ENCODE data around the gene PRKN. TPM values are rescaled to one million over a fixed set of nuclear protein-coding genes. Genes with fewer than 3 reads are reported as not detected.

PRKN gene
- total RNA-seq, 1 experiment from 2014 or later, result 0.46 TPM

GRCh38 chr6:162441991-162442390 lies 285.6 kb downstream of the PRKN start:
- Histone ChIP-seq H3K4me1 (ENCODE audit: control insufficient read depth, insufficient read depth, low read length) (no peaks in the 10 kb centered on the region), H3K27me3 (ENCODE audit: control insufficient read depth, insufficient read depth, low read length) (no peaks in the 10 kb centered on the region), H3K36me3 (ENCODE audit: control insufficient read depth, insufficient read depth, low read length) (no peaks in the 10 kb centered on the region), H3K27ac (ENCODE audit: low read length) (no peak overlapping the region), H3K4me3 (ENCODE audit: low read depth in 2 of 2, low read length in 2 of 2) (no peak overlapping the region), H3K9me3 (ENCODE audit: control insufficient read depth, insufficient read depth, low read depth, low read length) (no peaks in the 10 kb centered on the region)
- intact Hi-C loops (cut with micrococcal nuclease; ENCODE audit: unreplicated experiment) (no loop called here), in situ Hi-C loops (cut with HindIII; ENCODE audit: low pct_unique_long_range_greater_than_20kb, low sequenced_read_pairs) (no loop called here)
- BruUV-seq (replicated peaks), result no TSS peak
- ATAC-seq (no peak), DNase-seq (ENCODE audit: low read depth, low spot score) (no peak)
- TF ChIP-seq SIN3A (IDR thresholded peaks at IDR 0.05; ENCODE audit: borderline replicate concordance, insufficient read depth, low read depth, low read length), result no peak
- no peak for TF ChIP-seq TCF7L2 (IDR thresholded peaks at IDR 0.05; ENCODE audit: low read depth, low read length)
- TF ChIP-seq POLR2AphosphoS5 (IDR thresholded peaks at IDR 0.05; ENCODE audit: low read depth, low read length), result no peak
- TF ChIP-seq REST (IDR thresholded peaks at IDR 0.05; ENCODE audit: insufficient read depth in 1 of 2, low read depth in 2 of 2, low read length in 1 of 2), result no peak
- TF ChIP-seq CTCF (IDR thresholded peaks at IDR 0.05), result no peak
- ChIA-PET CTCF (no interaction called here), POLR2A (no interaction called here)

DNA sequence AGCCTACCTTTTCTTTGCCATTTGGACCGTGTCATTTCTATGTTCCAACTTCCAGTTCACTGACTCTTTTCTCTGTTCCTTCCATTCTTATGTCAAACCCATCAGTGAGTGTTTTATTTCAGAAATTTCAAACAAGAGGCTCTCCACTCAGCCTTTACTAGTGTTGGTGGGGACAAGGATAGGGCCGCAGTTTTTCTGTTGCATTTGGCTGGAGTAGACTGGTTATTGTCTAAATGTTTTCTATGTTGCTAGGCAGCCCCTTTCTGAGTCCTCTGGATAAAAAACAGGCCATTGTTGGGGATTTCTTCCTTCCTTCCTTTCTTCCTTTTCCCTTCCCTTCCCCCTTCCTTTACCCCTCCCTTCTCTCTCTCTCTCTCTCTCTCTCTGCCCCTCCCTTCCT lies 288.6 kb downstream of the PRKN start:
- CTCF ChIA-PET, result interaction anchor here (0.6 kb wide), 1 partner anchor 238 kb away, joined by 9 read pairs; no protein-coding TSS in a partner anchor
- no peaks in the 10 kb centered on the region for H3K36me3 ChIP-seq (ENCODE audit: control insufficient read depth, insufficient read depth, low read length)
- no peak for DNase-seq (ENCODE audit: low read depth, low spot score)
- ATAC-seq, result no peak
- intact Hi-C loops (cut with micrococcal nuclease; ENCODE audit: unreplicated experiment) (no loop called here), in situ Hi-C loops (cut with HindIII; ENCODE audit: low pct_unique_long_range_greater_than_20kb, low sequenced_read_pairs) (no loop called here)
- BruUV-seq (replicated peaks), result no TSS peak
- no peaks in the 10 kb centered on the region for H3K9me3 ChIP-seq (ENCODE audit: control insufficient read depth, insufficient read depth, low read depth, low read length)
- no peaks in the 10 kb centered on the region for H3K27me3 ChIP-seq (ENCODE audit: control insufficient read depth, insufficient read depth, low read length)
- H3K27ac ChIP-seq (ENCODE audit: low read length), result no peak overlapping the region
- TF ChIP-seq POLR2AphosphoS5 (IDR thresholded peaks at IDR 0.05; ENCODE audit: low read depth, low read length), result no peak
- TF ChIP-seq SIN3A (IDR thresholded peaks at IDR 0.05; ENCODE audit: borderline replicate concordance, insufficient read depth, low read depth, low read length), result no peak
- no peak for TF ChIP-seq CTCF (IDR thresholded peaks at IDR 0.05)
- TF ChIP-seq TCF7L2 (IDR thresholded peaks at IDR 0.05; ENCODE audit: low read depth, low read length), result no peak
- TF ChIP-seq REST (IDR thresholded peaks at IDR 0.05; ENCODE audit: insufficient read depth in 1 of 2, low read depth in 2 of 2, low read length in 1 of 2), result no peak
- H3K4me1 ChIP-seq (ENCODE audit: control insufficient read depth, insufficient read depth, low read length), result no peaks in the 10 kb centered on the region
- no peak overlapping the region for H3K4me3 ChIP-seq (ENCODE audit: low read depth in 2 of 2, low read length in 2 of 2)
- POLR2A ChIA-PET, result no interaction called here
